Measurements from ENCODE around the gene ZNF518B. TPM values are rescaled to one million over a fixed set of nuclear protein-coding genes. Genes with fewer than 3 reads are reported as not detected.

The ZNF518B gene
- total and polyA plus RNA-seq, 2 of the 13 experiments (the other 11 are each of a cell fraction or from before 2014, with no cell fraction given): 0.02 TPM; not detected in 1

GRCh38 chr4:10461850-10462400, 4.7 kb upstream of the ZNF518B start (continued):
- TF ChIP-seq SNAPC4 (CRISPR knock-in tag; IDR thresholded peaks at IDR 0.05): no peak
- TF ChIP-seq ZNF468 (CRISPR knock-in tag; IDR thresholded peaks at IDR 0.05): no peak
- no peak for TF ChIP-seq TARDBP (CRISPR knock-in tag; IDR thresholded peaks at IDR 0.05)

DNA sequence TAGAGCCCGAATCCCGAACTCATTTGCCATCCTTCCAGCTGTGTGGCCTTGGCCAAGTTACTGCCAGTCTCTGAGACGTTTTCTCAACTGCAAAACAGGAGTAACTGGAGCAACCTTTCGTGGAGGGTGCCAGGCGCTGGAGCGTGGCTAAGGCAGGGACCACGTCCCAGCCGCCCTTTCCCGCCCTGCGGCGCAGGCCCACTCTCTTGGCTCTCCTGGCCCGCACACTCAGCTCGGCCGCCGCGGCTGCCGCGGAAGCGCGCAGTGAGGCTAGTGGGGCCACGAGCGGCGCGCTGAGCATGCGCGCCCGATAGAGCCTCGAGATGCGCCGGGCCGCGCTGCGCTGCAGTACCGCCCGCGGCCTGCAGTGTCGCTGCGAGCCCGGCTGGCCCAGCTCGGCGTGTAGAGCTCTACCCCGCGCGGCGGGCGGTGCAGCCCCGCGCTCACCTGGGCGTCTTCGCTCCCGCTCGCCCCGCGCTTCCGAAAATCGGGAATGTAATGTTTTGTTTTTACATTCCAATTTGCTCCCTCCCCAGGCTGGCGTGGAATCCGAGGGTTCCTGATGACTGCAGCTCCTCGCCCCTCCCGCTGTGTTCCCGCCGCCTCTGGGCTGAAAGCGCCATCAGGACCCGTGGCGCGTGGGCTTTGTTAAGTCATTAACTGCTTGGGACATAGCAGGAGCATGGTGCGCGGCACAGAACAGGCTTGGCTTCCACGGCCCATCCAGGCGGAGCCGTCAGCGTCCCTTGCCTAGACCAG, 4.0 kb upstream of the ZNF518B start:
- BruUV-seq (replicated peaks): no TSS peak
- H3K79me2 ChIP-seq (ENCODE audit: insufficient read depth, low read length): no peaks in the 10 kb centered on the region
- FAIRE-seq (no peak), DNase-seq (ENCODE audit: low spot score) (no peak), ATAC-seq (peak; percentile 98)
- H3K4me2 ChIP-seq (ENCODE audit: low read depth, low read length): peak overlapping the region; percentile 27; the same call in 1 of the 2 replicates
- no peak overlapping the region for H2AFZ ChIP-seq (ENCODE audit: low read length)
- ChIA-PET CTCF (ENCODE audit: low intra/inter-chr PET ratio, low total read pairs) (no interaction called here), POLR2A (no interaction called here)
- no peak overlapping the region for H3K27ac ChIP-seq (ENCODE audit: extremely low read length, insufficient read depth, low read length)
- no peak overlapping the region for H3K4me3 ChIP-seq (replicated peaks in 1 of 3; ENCODE audit: insufficient read depth in 1 of 3, low read depth in 2 of 3, low read length in 3 of 3)
- H3K27me3 ChIP-seq (ENCODE audit: control insufficient read depth in 1 of 2, insufficient read depth in 2 of 2, low read length in 2 of 2): peaks cover 0 to 4% of the 10 kb centered on the region in 2 experiments; a peak in 1 of 5 replicates
- H3K4me1 ChIP-seq (ENCODE audit: insufficient read depth, low read length): no peaks in the 10 kb centered on the region
- no peaks in the 10 kb centered on the region for H3K36me3 ChIP-seq (replicated peaks in 1 of 2; ENCODE audit: control insufficient read depth in 1 of 2, insufficient read depth in 2 of 2, low read length in 2 of 2)
- no peaks in the 10 kb centered on the region for H3K9me3 ChIP-seq (ENCODE audit: low read length)
- H4K20me1 ChIP-seq (ENCODE audit: insufficient read depth, low read length): no peaks in the 10 kb centered on the region; the same call in 1 of the 2 replicates
- intact Hi-C loops (cut with micrococcal nuclease; ENCODE audit: unreplicated experiment): loop anchor here (10.0 kb wide), 1 partner anchor 74 kb away; no protein-coding TSS in a partner anchor
- in situ Hi-C loops (cut with HindIII; ENCODE audit: extremely low pct_ligation_motif_present, low pct_unique_long_range_greater_than_20kb): no loop called here
- H3K9ac ChIP-seq (ENCODE audit: insufficient read depth, low read depth, low read length): no peak overlapping the region
- 57% methylated on average over 45 of the region's 72 CpGs for WGBS (ENCODE audit: low lambda C conversion rate)
- TF ChIP-seq THYN1 (CRISPR knock-in tag; IDR thresholded peaks at IDR 0.05; ENCODE audit: borderline replicate concordance, low read depth): no peak
- TF ChIP-seq ZNF253 (CRISPR knock-in tag; IDR thresholded peaks at IDR 0.05; ENCODE audit: borderline replicate concordance): no peak
- TF ChIP-seq TEAD3 (CRISPR knock-in tag; optimal IDR thresholded peaks at IDR 0.05; ENCODE audit: borderline replicate concordance): no peak
- TF ChIP-seq FOXA3 (CRISPR knock-in tag; IDR thresholded peaks at IDR 0.05): no peak
- TF ChIP-seq, protein P1, sequence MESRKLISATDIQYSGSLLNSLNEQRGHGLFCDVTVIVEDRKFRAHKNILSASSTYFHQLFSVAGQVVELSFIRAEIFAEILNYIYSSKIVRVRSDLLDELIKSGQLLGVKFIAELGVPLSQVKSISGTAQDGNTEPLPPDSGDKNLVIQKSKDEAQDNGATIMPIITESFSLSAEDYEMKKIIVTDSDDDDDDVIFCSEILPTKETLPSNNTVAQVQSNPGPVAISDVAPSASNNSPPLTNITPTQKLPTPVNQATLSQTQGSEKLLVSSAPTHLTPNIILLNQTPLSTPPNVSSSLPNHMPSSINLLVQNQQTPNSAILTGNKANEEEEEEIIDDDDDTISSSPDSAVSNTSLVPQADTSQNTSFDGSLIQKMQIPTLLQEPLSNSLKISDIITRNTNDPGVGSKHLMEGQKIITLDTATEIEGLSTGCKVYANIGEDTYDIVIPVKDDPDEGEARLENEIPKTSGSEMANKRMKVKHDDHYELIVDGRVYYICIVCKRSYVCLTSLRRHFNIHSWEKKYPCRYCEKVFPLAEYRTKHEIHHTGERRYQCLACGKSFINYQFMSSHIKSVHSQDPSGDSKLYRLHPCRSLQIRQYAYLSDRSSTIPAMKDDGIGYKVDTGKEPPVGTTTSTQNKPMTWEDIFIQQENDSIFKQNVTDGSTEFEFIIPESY (CRISPR knock-in tag; IDR thresholded peaks at IDR 0.05): 0 out of 2 replicates have a peak, but pooled peaks have one; percentile 29
- TF ChIP-seq, protein P2, sequence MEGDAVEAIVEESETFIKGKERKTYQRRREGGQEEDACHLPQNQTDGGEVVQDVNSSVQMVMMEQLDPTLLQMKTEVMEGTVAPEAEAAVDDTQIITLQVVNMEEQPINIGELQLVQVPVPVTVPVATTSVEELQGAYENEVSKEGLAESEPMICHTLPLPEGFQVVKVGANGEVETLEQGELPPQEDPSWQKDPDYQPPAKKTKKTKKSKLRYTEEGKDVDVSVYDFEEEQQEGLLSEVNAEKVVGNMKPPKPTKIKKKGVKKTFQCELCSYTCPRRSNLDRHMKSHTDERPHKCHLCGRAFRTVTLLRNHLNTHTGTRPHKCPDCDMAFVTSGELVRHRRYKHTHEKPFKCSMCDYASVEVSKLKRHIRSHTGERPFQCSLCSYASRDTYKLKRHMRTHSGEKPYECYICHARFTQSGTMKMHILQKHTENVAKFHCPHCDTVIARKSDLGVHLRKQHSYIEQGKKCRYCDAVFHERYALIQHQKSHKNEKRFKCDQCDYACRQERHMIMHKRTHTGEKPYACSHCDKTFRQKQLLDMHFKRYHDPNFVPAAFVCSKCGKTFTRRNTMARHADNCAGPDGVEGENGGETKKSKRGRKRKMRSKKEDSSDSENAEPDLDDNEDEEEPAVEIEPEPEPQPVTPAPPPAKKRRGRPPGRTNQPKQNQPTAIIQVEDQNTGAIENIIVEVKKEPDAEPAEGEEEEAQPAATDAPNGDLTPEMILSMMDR (CRISPR knock-in tag; IDR thresholded peaks at IDR 0.05): peak; percentile 57
- TF ChIP-seq, protein P3, sequence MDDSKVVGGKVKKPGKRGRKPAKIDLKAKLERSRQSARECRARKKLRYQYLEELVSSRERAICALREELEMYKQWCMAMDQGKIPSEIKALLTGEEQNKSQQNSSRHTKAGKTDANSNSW (CRISPR knock-in tag; IDR thresholded peaks at IDR 0.05; ENCODE audit: borderline replicate concordance): no peak
- TF ChIP-seq ZMYM4 (CRISPR knock-in tag; IDR thresholded peaks at IDR 0.05): 0 out of 2 replicates have a peak, but pooled peaks have one; percentile 26
- TF ChIP-seq KLF6 (CRISPR knock-in tag; IDR thresholded peaks at IDR 0.05): no peak
